A204.1 (cell line): Measurements from ENCODE around the gene MYO3B.
"Not testable (repeated sequence)": the region's sequence is repeated elsewhere in the genome, so short reads cannot be mapped to it uniquely, and the experiment has no call there.

Source experiments
- FAIRE-seq: peaks from 2 replicates; lab custom pipeline; 2012; peaks lifted over from hg19 to GRCh38; lab: Jason Lieb, UNC

Gene MYO3B

GRCh38 chr2:170643346-170643745 lies 465.4 kb downstream of the MYO3B start:
- FAIRE-seq: no peak

GRCh38 chr2:170647741-170648436 lies 469.9 kb downstream of the MYO3B start:
- FAIRE-seq: no peak

GRCh38 chr2:170651624-170652325 lies 473.8 kb downstream of the MYO3B start:
- FAIRE-seq: no peak

- no peak for FAIRE-seq
Measured at GRCh38 chr2:170652637-170653417, 474.9 kb downstream of the MYO3B start.

- FAIRE-seq: no peak
Measured at GRCh38 chr2:170656669-170657068, 478.7 kb downstream of the MYO3B start.

- no peak for FAIRE-seq
Measured at GRCh38 chr2:170660409-170660808, 482.5 kb downstream of the MYO3B start.

- no peak for FAIRE-seq
Measured at GRCh38 chr2:170665743-170666142, 487.8 kb downstream of the MYO3B start.

GRCh38 chr2:170669909-170670308 lies 492.0 kb downstream of the MYO3B start:
- FAIRE-seq: no peak

GRCh38 chr2:170670651-170671050 lies 492.7 kb downstream of the MYO3B start:
- no peak for FAIRE-seq

- no peak for FAIRE-seq
Measured at GRCh38 chr2:170671079-170671478, 493.1 kb downstream of the MYO3B start.

GRCh38 chr2:170674282-170674681 lies 496.3 kb downstream of the MYO3B start:
- not testable (repeated sequence) for FAIRE-seq

- FAIRE-seq: no peak
Measured at GRCh38 chr2:170675701-170676100, 497.8 kb downstream of the MYO3B start.

- no peak for FAIRE-seq
Measured at GRCh38 chr2:170679607-170680079, 501.7 kb downstream of the MYO3B start.

- no peak for FAIRE-seq
Measured at GRCh38 chr2:170680172-170680941, 502.4 kb downstream of the MYO3B start.

GRCh38 chr2:170681311-170681710 lies 503.4 kb downstream of the MYO3B start:
- no peak for FAIRE-seq

GRCh38 chr2:170685591-170685990 lies 507.6 kb downstream of the MYO3B start:
- no peak for FAIRE-seq

GRCh38 chr2:170689481-170689880 lies 511.5 kb downstream of the MYO3B start:
- FAIRE-seq: no peak

GRCh38 chr2:170690640-170691039 lies 512.7 kb downstream of the MYO3B start:
- FAIRE-seq: no peak

GRCh38 chr2:170694316-170694715 lies 516.4 kb downstream of the MYO3B start:
- FAIRE-seq: no peak

GRCh38 chr2:170695521-170696410 lies 517.8 kb downstream of the MYO3B start:
- FAIRE-seq: no peak

- FAIRE-seq: no peak
Measured at GRCh38 chr2:170696948-170697347, 519.0 kb downstream of the MYO3B start.
